CD4-positive, alpha-beta memory T cell (primary cell): Measurements from ENCODE around the gene PRPF6. TPM values are rescaled to one million over a fixed set of nuclear protein-coding genes. Genes with fewer than 3 reads are reported as not detected.

Experiments
- CTCF ChIA-PET: fragments of 350-600 bp; sonication (Branson Sonifier 250); formaldehyde crosslinking; loops from one replicate; lab custom pipeline; 2021; ENCODE audit warnings: inconsistent platforms; ENCODE audit not compliant: partially characterized antibody; lab: Charles Lee
- POLR2A ChIA-PET: fragments of 350-600 bp; sonication (Branson Sonifier 250); formaldehyde crosslinking; loops from one replicate; lab custom pipeline; 2021; ENCODE audit not compliant: partially characterized antibody; lab: Charles Lee
- DNase-seq, 5 donors: peaks; one replicate each; pipeline versions ENCODE4 v3.0.0 to v3.0.0-alpha.2; 2020 to 2022; ENCODE audit warnings: mixed read lengths in 1 of 5
- H3K27ac ChIP-seq: one replicate; pipeline ENCODE4 v1.7.0; 2013; ENCODE audit warnings: low read depth, low read length
- H3K27me3 ChIP-seq: 2 replicates; pipeline ENCODE4 v1.7.0; 2013; ENCODE audit warnings: mild to moderate bottlenecking, low read length, moderate library complexity; ENCODE audit not compliant: insufficient read depth
- H3K36me3 ChIP-seq: 2 replicates; pipeline ENCODE4 v1.7.0; 2013; ENCODE audit warnings: mild to moderate bottlenecking, low read length, moderate library complexity; ENCODE audit not compliant: insufficient read depth
- H3K4me1 ChIP-seq: 2 replicates; pipeline ENCODE4 v1.7.0; 2013; ENCODE audit warnings: mild to moderate bottlenecking, low read length, moderate library complexity; ENCODE audit not compliant: insufficient read depth
- H3K4me3 ChIP-seq, 2 donors: one replicate each; pipeline ENCODE4 v1.7.0; 2013; ENCODE audit warnings: low read length in 2 of 2, mild to moderate bottlenecking in 1 of 2
- H3K9me3 ChIP-seq, 2 donors: one replicate each; pipeline ENCODE4 v1.7.0; 2013; ENCODE audit warnings: low read length in 2 of 2, control low read depth in 1 of 2; ENCODE audit not compliant: control insufficient read depth in 1 of 2
- H3K27ac Mint-ChIP-seq, 7 donors: one replicate each; pipeline ENCODE4 v1.8.0; 2020 to 2021; ENCODE audit warnings: mixed read lengths in 7 of 7, mild to moderate bottlenecking in 6 of 7, inconsistent platforms in 3 of 7, moderate library complexity in 3 of 7
- H3K27me3 Mint-ChIP-seq, 2 donors: one replicate each; pipeline ENCODE4 v1.8.0; 2020 to 2021; ENCODE audit warnings: mixed read lengths in 2 of 2
- H3K36me3 Mint-ChIP-seq, 2 donors: one replicate each; pipeline ENCODE4 v1.8.0; 2020 to 2021; ENCODE audit warnings: mixed read lengths in 2 of 2, inconsistent platforms in 1 of 2, mild to moderate bottlenecking in 1 of 2
- H3K4me1 Mint-ChIP-seq, 4 donors: one replicate each; pipeline ENCODE4 v1.8.0; 2020 to 2021; ENCODE audit warnings: mixed read lengths in 4 of 4, mild to moderate bottlenecking in 1 of 4
- H3K4me3 Mint-ChIP-seq, 8 donors: one replicate each; pipeline ENCODE4 v1.8.0; 2020 to 2021; ENCODE audit warnings: mixed read lengths in 8 of 8, mild to moderate bottlenecking in 7 of 8, moderate library complexity in 6 of 8, inconsistent platforms in 3 of 8
- H3K9me3 Mint-ChIP-seq, 8 donors: one replicate each; pipeline ENCODE4 v1.8.0; 2020 to 2021; ENCODE audit warnings: mixed read lengths in 8 of 8, mild to moderate bottlenecking in 5 of 8, inconsistent platforms in 3 of 8, moderate library complexity in 1 of 8
- intact Hi-C: fragments of 100-400 bp; cut with micrococcal nuclease; formaldehyde crosslinking; loops from one replicate; pipeline ENCODE4 v1.15.1; 2023
- polyA plus RNA-seq, 2 donors: library from polyadenylated mRNA; unstranded; fragments of 300-500 nt; fragmentation: Illumina TruSeq; gene quantifications; one replicate each; pipeline ENCODE4 v1.2.3, GENCODE V29; 2021
- total RNA-seq, 2 experiments: library from RNA; stranded (reverse); gene quantifications; one replicate each; pipeline ENCODE4 v1.2.3, GENCODE V29; 2021

Gene PRPF6
- total and polyA plus RNA-seq, 4 experiments from 2014 or later = 63.8 to 101 (median 87.5) TPM

- intact Hi-C loops = no loop called here
- Histone ChIP-seq H3K4me3 (no peak overlapping the region), H3K4me1 (peaks cover 38% of the 10 kb centered on the region), H3K27me3 (no peaks in the 10 kb centered on the region), H3K27ac (no peak overlapping the region), H3K36me3 (peaks cover 29% of the 10 kb centered on the region), H3K9me3 (no peaks in the 10 kb centered on the region)
- Mint-ChIP-seq H3K4me1 (peaks cover 3 to 34% (median 15%) of the 10 kb centered on the region in 4 donors), H3K9me3 (no peaks in the 10 kb centered on the region), H3K36me3 (peaks cover 0 to 24% of the 10 kb centered on the region in 2 donors), H3K4me3 (no peak overlapping the region), H3K27me3 (no peaks in the 10 kb centered on the region), H3K27ac (peak overlapping the region in 2 of 7 donors; percentile 9 to 41)
- CTCF ChIA-PET = interaction anchor here (0.7 to 1.5 kb wide), 2 partner anchors 17 to 575 kb away, joined by 3 to 4 read pairs; no protein-coding TSS in a partner anchor
- DNase-seq = no peak
- POLR2A ChIA-PET = interaction anchor here (0.5 to 1.7 kb wide), 2 partner anchors 12 to 33 kb away, joined by 3 to 6 read pairs; partner anchors contain the start of gene LKAAEAR1
Measured at GRCh38 chr20:64071341-64072332, 90.7 kb downstream of the PRPF6 start.

- Mint-ChIP-seq H3K9me3 (no peaks in the 10 kb centered on the region), H3K36me3 (peaks cover 0 to 24% of the 10 kb centered on the region in 2 donors), H3K4me1 (peaks cover 0 to 29% (median 11%) of the 10 kb centered on the region in 4 donors), H3K27ac (peak overlapping the region in 2 of 7 donors; percentile 9 to 41), H3K27me3 (no peaks in the 10 kb centered on the region), H3K4me3 (no peak overlapping the region)
- CTCF ChIA-PET = interaction anchor here (0.7 to 0.8 kb wide), 2 partner anchors 11 to 14 kb away, joined by 3 read pairs; no protein-coding TSS in a partner anchor
- intact Hi-C loops = no loop called here
- no peak overlapping the region for H3K4me3 ChIP-seq
- H3K27ac ChIP-seq = no peak overlapping the region
- peaks cover 29% of the 10 kb centered on the region for H3K36me3 ChIP-seq
- H3K27me3 ChIP-seq = no peaks in the 10 kb centered on the region
- H3K4me1 ChIP-seq = peaks cover 38% of the 10 kb centered on the region
- POLR2A ChIA-PET = interaction anchor here (1.5 to 1.7 kb wide), 2 partner anchors 8 to 11 kb away, joined by 3 to 6 read pairs; partner anchors contain the start of gene LKAAEAR1
- DNase-seq = no peak
- no peaks in the 10 kb centered on the region for H3K9me3 ChIP-seq
Measured at GRCh38 chr20:64072498-64073063, 91.6 kb downstream of the PRPF6 start.

GRCh38 chr20:64073476-64074183 is 92.7 kb downstream of the PRPF6 start:
- Histone ChIP-seq H3K27me3 (no peaks in the 10 kb centered on the region), H3K4me3 (no peak overlapping the region), H3K36me3 (peaks cover 29% of the 10 kb centered on the region), H3K27ac (no peak overlapping the region), H3K9me3 (no peaks in the 10 kb centered on the region), H3K4me1 (peaks cover 33% of the 10 kb centered on the region)
- peaks cover 0 to 25% (median 12%) of the 10 kb centered on the region in 4 donors for H3K4me1 Mint-ChIP-seq
- ChIA-PET POLR2A (interaction anchor here (1.5 kb wide), 1 partner anchor 9 kb away, joined by 3 read pairs; no protein-coding TSS in a partner anchor), CTCF (interaction anchor here (0.7 kb wide), 1 partner anchor 13 kb away, joined by 3 read pairs; no protein-coding TSS in a partner anchor)
- H3K27ac Mint-ChIP-seq = peak overlapping the region in 2 of 7 donors; percentile 21 to 61
- intact Hi-C loops = no loop called here
- no peaks in the 10 kb centered on the region for H3K27me3 Mint-ChIP-seq
- no peak overlapping the region for H3K4me3 Mint-ChIP-seq
- H3K36me3 Mint-ChIP-seq = peaks cover 0 to 28% of the 10 kb centered on the region in 2 donors
- DNase-seq = no peak
- H3K9me3 Mint-ChIP-seq = no peaks in the 10 kb centered on the region

- ChIA-PET CTCF (no interaction called here), POLR2A (interaction anchor here (1.5 kb wide), 1 partner anchor 10 kb away, joined by 3 read pairs; no protein-coding TSS in a partner anchor)
- Mint-ChIP-seq H3K4me3 (no peak overlapping the region), H3K27me3 (no peaks in the 10 kb centered on the region), H3K27ac (peak overlapping the region in 1 of 7 donors; percentile 21), H3K4me1 (peaks cover 0 to 24% (median 14%) of the 10 kb centered on the region in 4 donors), H3K36me3 (peaks cover 0 to 32% of the 10 kb centered on the region in 2 donors), H3K9me3 (no peaks in the 10 kb centered on the region)
- DNase-seq = no peak
- intact Hi-C loops = no loop called here
- Histone ChIP-seq H3K27ac (no peak overlapping the region), H3K27me3 (no peaks in the 10 kb centered on the region), H3K4me3 (no peak overlapping the region), H3K36me3 (peaks cover 29% of the 10 kb centered on the region), H3K9me3 (no peaks in the 10 kb centered on the region), H3K4me1 (peaks cover 28% of the 10 kb centered on the region)
Measured at GRCh38 chr20:64074184-64074789, 93.4 kb downstream of the PRPF6 start.

- Histone ChIP-seq H3K36me3 (peaks cover 29% of the 10 kb centered on the region), H3K9me3 (no peaks in the 10 kb centered on the region), H3K4me1 (peaks cover 23% of the 10 kb centered on the region), H3K27me3 (no peaks in the 10 kb centered on the region), H3K4me3 (no peak overlapping the region), H3K27ac (no peak overlapping the region)
- peak overlapping the region in 1 of 7 donors; percentile 57 for H3K27ac Mint-ChIP-seq
- peaks cover 0 to 24% (median 13%) of the 10 kb centered on the region in 4 donors for H3K4me1 Mint-ChIP-seq
- intact Hi-C loops = no loop called here
- H3K36me3 Mint-ChIP-seq = peaks cover 0 to 32% of the 10 kb centered on the region in 2 donors
- CTCF ChIA-PET = interaction anchor here (4.0 kb wide), 1 partner anchor 36 kb away, joined by 22 read pairs; no protein-coding TSS in a partner anchor
- no peak for DNase-seq
- H3K9me3 Mint-ChIP-seq = no peaks in the 10 kb centered on the region
- H3K4me3 Mint-ChIP-seq = no peak overlapping the region
- no peaks in the 10 kb centered on the region for H3K27me3 Mint-ChIP-seq
- POLR2A ChIA-PET = interaction anchor here (3.5 kb wide), 1 partner anchor 9 kb away, joined by 27 read pairs; no protein-coding TSS in a partner anchor
Measured at GRCh38 chr20:64074963-64075362, 94.0 kb downstream of the PRPF6 start.

- Mint-ChIP-seq H3K4me1 (peaks cover 2 to 30% (median 19%) of the 10 kb centered on the region in 4 donors), H3K27ac (peak overlapping the region in 3 of 7 donors; percentile 22 to 57 (median 29)), H3K36me3 (peaks cover 0 to 32% of the 10 kb centered on the region in 2 donors), H3K9me3 (no peaks in the 10 kb centered on the region), H3K27me3 (no peaks in the 10 kb centered on the region), H3K4me3 (peak overlapping the region in 4 of 8 donors; percentile 4 to 57 (median 27))
- peaks cover 25% of the 10 kb centered on the region for H3K4me1 ChIP-seq
- POLR2A ChIA-PET = interaction anchor here (0.7 to 3.5 kb wide), 2 partner anchors 10 to 173 kb away, joined by 4 to 27 read pairs; no protein-coding TSS in a partner anchor
- H3K27me3 ChIP-seq = no peaks in the 10 kb centered on the region
- no peak overlapping the region for H3K27ac ChIP-seq
- DNase-seq = no peak
- no peak overlapping the region for H3K4me3 ChIP-seq
- H3K36me3 ChIP-seq = peaks cover 29% of the 10 kb centered on the region
- CTCF ChIA-PET = interaction anchor here (4.0 kb wide), 1 partner anchor 36 kb away, joined by 22 read pairs; no protein-coding TSS in a partner anchor
- intact Hi-C loops = no loop called here
- H3K9me3 ChIP-seq = no peaks in the 10 kb centered on the region
Measured at GRCh38 chr20:64075556-64075955, 94.6 kb downstream of the PRPF6 start.
